22Rv1 (cell line): ENCODE measurements around the gene SLC30A1.
"Not testable (repeated sequence)": the region's sequence is repeated elsewhere in the genome, so short reads cannot be mapped to it uniquely, and the experiment has no call there.

Experiments used
- H3K27ac ChIP-seq: fragments of 450-650 bp; 2 replicates; pipeline ENCODE4 v1.5.1; 2017
- CTCF ChIP-seq: fragments of 450-650 bp; IDR thresholded peaks from 2 replicates; pipeline ENCODE4 v1.5.1; 2017; ENCODE audit warnings: mild to moderate bottlenecking
- ZFX ChIP-seq: fragments of 450-650 bp; IDR thresholded peaks from 2 replicates; pipeline ENCODE4 v1.6.1; 2017; ENCODE audit warnings: antibody characterized with exemption, borderline replicate concordance

SLC30A1 gene

GRCh38 chr1:211571998-211572397, 7.0 kb downstream of the SLC30A1 start:
- no peak overlapping the region for H3K27ac ChIP-seq
- TF ChIP-seq ZFX, result no peak
- TF ChIP-seq CTCF, result no peak

DNA sequence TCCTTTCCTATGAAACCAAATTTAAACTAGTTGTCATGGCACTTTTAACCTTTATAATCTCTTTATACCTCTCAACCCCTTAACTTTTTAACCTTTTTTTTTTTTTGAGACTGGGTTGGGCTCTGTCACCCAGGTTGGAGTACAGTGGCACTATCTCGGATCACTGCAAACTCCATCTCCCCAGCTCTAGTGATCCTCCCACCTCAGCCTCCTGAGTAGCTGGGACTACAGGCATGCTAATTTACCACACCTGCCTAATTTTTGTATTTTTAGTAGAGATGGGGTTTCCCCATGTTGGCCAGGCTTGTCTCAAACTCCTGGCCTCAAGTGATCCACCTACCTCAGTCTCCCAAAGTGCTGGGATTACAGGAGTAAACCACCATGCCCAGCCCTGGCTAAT, 8.6 kb downstream of the SLC30A1 start:
- H3K27ac ChIP-seq, result not testable (repeated sequence)

GRCh38 chr1:211566431-211567025, 12.4 kb downstream of the SLC30A1 start:
- H3K27ac ChIP-seq, result no peak overlapping the region
- TF ChIP-seq CTCF (no peak), ZFX (no peak)

- no peak for TF ChIP-seq ZFX
- TF ChIP-seq CTCF, result no peak
- H3K27ac ChIP-seq, result no peak overlapping the region
Observed at GRCh38 chr1:211564084-211564483, 14.9 kb downstream of the SLC30A1 start.

- no peak for TF ChIP-seq ZFX
- no peak for TF ChIP-seq CTCF
Observed at GRCh38 chr1:211559222-211560010, 19.5 kb downstream of the SLC30A1 start.

GRCh38 chr1:211557894-211558625, 20.9 kb downstream of the SLC30A1 start:
- no peak overlapping the region for H3K27ac ChIP-seq
- TF ChIP-seq CTCF (no peak), ZFX (no peak)

More at GRCh38 chr1:211559222-211560010, 19.5 kb downstream of the SLC30A1 start:
- H3K27ac ChIP-seq, result no peak overlapping the region

- no peak overlapping the region for H3K27ac ChIP-seq
- TF ChIP-seq ZFX (no peak), CTCF (no peak)
Observed at GRCh38 chr1:211553549-211553948, 25.4 kb downstream of the SLC30A1 start.
